ENCODE data around the gene CHST14. TPM values are rescaled to one million over a fixed set of nuclear protein-coding genes. Genes with fewer than 3 reads are reported as not detected.
"Not testable (repeated sequence)": the region's sequence is repeated elsewhere in the genome, so short reads cannot be mapped to it uniquely, and the experiment has no call there.

Gene CHST14
- total RNA-seq, 2 experiments from 2014 or later: 13.9 to 15.9 TPM

GRCh38 chr15:40444736-40445135 lies 26.0 kb upstream of the CHST14 start:
- no peaks in the 10 kb centered on the region for H3K9me3 Mint-ChIP-seq
- peaks cover 38% of the 10 kb centered on the region for H3K4me1 Mint-ChIP-seq
- no peak for DNase-seq
- ChIA-PET CTCF (interaction anchor here (1.2 kb wide), 1 partner anchor 124 kb away, joined by 3 read pairs; the partner anchor contains the start of gene RPUSD2), POLR2A (interaction anchor here (0.9 to 1.6 kb wide), 2 partner anchors 9 to 47 kb away, joined by 3 to 4 read pairs; no protein-coding TSS in a partner anchor)
- H3K27me3 Mint-ChIP-seq: peaks cover 19% of the 10 kb centered on the region
- no peak overlapping the region for H3K4me3 Mint-ChIP-seq
- H3K36me3 Mint-ChIP-seq (ENCODE audit: low read depth): peaks cover 11% of the 10 kb centered on the region
- H3K27ac Mint-ChIP-seq: no peak overlapping the region

- Mint-ChIP-seq H3K36me3 (ENCODE audit: low read depth) (peaks cover 11% of the 10 kb centered on the region), H3K9me3 (no peaks in the 10 kb centered on the region), H3K4me3 (no peak overlapping the region), H3K27ac (no peak overlapping the region), H3K27me3 (peaks cover 14% of the 10 kb centered on the region), H3K4me1 (peaks cover 34% of the 10 kb centered on the region)
- ChIA-PET CTCF (interaction anchor here (0.6 to 1.2 kb wide), 3 partner anchors 31 to 166 kb away, joined by 3 read pairs; no protein-coding TSS in a partner anchor), POLR2A (interaction anchor here (1.6 kb wide), 1 partner anchor 9 kb away, joined by 3 read pairs; no protein-coding TSS in a partner anchor)
- no peak for DNase-seq
Observed at GRCh38 chr15:40445421-40445922, 25.3 kb upstream of the CHST14 start.

- no peak overlapping the region for H3K4me3 Mint-ChIP-seq
- CTCF ChIA-PET: interaction anchor here (1.2 kb wide), 1 partner anchor 108 kb away, joined by 3 read pairs; no protein-coding TSS in a partner anchor
- H3K36me3 Mint-ChIP-seq (ENCODE audit: low read depth): peaks cover 11% of the 10 kb centered on the region
- peaks cover 14% of the 10 kb centered on the region for H3K27me3 Mint-ChIP-seq
- H3K9me3 Mint-ChIP-seq: no peaks in the 10 kb centered on the region
- DNase-seq: no peak
- POLR2A ChIA-PET: interaction anchor here (1.6 kb wide), 1 partner anchor 10 kb away, joined by 3 read pairs; no protein-coding TSS in a partner anchor
- H3K4me1 Mint-ChIP-seq: peaks cover 38% of the 10 kb centered on the region
- H3K27ac Mint-ChIP-seq: no peak overlapping the region
Observed at GRCh38 chr15:40446144-40446543, 24.6 kb upstream of the CHST14 start.

GRCh38 chr15:40448354-40448753 lies 22.4 kb upstream of the CHST14 start:
- Mint-ChIP-seq H3K9me3 (no peaks in the 10 kb centered on the region), H3K4me3 (no peak overlapping the region), H3K36me3 (ENCODE audit: low read depth) (peaks cover 2% of the 10 kb centered on the region), H3K27ac (no peak overlapping the region), H3K4me1 (peaks cover 48% of the 10 kb centered on the region), H3K27me3 (peaks cover 5% of the 10 kb centered on the region)
- CTCF ChIA-PET: no interaction called here
- no peak for DNase-seq
- POLR2A ChIA-PET: no interaction called here

- ChIA-PET CTCF (interaction anchor here (1.0 to 1.3 kb wide), 2 partner anchors 10 to 14 kb away, joined by 3 read pairs; no protein-coding TSS in a partner anchor), POLR2A (interaction anchor here (7.0 kb wide), 1 partner anchor 8 kb away, joined by 68 read pairs; the partner anchor contains the start of gene BAHD1)
- DNase-seq: no peak
- Mint-ChIP-seq H3K27ac (no peak overlapping the region), H3K4me1 (peaks cover 50% of the 10 kb centered on the region), H3K36me3 (ENCODE audit: low read depth) (peaks cover 2% of the 10 kb centered on the region), H3K27me3 (no peaks in the 10 kb centered on the region), H3K4me3 (no peak overlapping the region), H3K9me3 (no peaks in the 10 kb centered on the region)
Observed at GRCh38 chr15:40449275-40449674, 21.5 kb upstream of the CHST14 start.

DNA sequence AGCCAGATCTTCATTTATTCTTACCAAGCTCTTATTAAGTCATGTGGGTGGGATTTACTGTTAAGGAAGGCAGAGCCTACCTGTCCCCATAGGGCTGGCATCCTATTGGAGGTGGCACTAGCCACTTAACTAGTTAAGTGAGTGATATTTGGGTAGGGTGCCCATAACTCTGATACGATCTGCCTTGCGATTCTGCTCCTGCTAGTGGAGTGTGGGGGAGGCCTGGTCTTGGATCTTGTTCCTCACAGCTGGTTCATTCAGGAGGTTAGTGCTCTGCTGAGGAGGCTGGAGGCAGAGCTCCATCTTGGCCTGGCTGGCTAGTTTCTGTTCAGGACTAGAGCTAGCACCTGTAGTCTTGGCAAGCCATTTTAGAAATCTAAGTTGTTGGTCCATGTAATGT lies 20.7 kb upstream of the CHST14 start:
- no peak overlapping the region for H3K4me3 Mint-ChIP-seq
- no peak for DNase-seq
- H3K36me3 Mint-ChIP-seq (ENCODE audit: low read depth): peaks cover 2% of the 10 kb centered on the region
- POLR2A ChIA-PET: interaction anchor here (1.3 to 7.0 kb wide), 2 partner anchors 9 to 67 kb away, joined by 3 to 68 read pairs; partner anchors contain the start of genes BAHD1 and KNSTRN
- H3K27me3 Mint-ChIP-seq: no peaks in the 10 kb centered on the region
- CTCF ChIA-PET: interaction anchor here (1.0 to 1.4 kb wide), 4 partner anchors 9 to 55 kb away, joined by 3 to 4 read pairs (median 4); partner anchors contain the start of gene BAHD1
- H3K9me3 Mint-ChIP-seq: no peaks in the 10 kb centered on the region
- H3K4me1 Mint-ChIP-seq: peaks cover 53% of the 10 kb centered on the region
- no peak overlapping the region for H3K27ac Mint-ChIP-seq

- ChIA-PET CTCF (interaction anchor here (0.6 to 2.5 kb wide), 5 partner anchors 9 to 128 kb away, joined by 3 to 16 read pairs (median 3); partner anchors contain the start of genes BAHD1 and INAFM2), POLR2A (interaction anchor here (3.8 to 7.0 kb wide), 2 partner anchors 11 to 22 kb away, joined by 11 to 68 read pairs; partner anchors contain the start of gene BAHD1)
- Mint-ChIP-seq H3K27me3 (no peaks in the 10 kb centered on the region), H3K36me3 (ENCODE audit: low read depth) (peaks cover 2% of the 10 kb centered on the region), H3K4me1 (peaks cover 59% of the 10 kb centered on the region), H3K27ac (peak overlapping the region; percentile 85), H3K4me3 (no peak overlapping the region), H3K9me3 (no peaks in the 10 kb centered on the region)
- no peak for DNase-seq
Observed at GRCh38 chr15:40451527-40452158, 19.1 kb upstream of the CHST14 start.

DNA sequence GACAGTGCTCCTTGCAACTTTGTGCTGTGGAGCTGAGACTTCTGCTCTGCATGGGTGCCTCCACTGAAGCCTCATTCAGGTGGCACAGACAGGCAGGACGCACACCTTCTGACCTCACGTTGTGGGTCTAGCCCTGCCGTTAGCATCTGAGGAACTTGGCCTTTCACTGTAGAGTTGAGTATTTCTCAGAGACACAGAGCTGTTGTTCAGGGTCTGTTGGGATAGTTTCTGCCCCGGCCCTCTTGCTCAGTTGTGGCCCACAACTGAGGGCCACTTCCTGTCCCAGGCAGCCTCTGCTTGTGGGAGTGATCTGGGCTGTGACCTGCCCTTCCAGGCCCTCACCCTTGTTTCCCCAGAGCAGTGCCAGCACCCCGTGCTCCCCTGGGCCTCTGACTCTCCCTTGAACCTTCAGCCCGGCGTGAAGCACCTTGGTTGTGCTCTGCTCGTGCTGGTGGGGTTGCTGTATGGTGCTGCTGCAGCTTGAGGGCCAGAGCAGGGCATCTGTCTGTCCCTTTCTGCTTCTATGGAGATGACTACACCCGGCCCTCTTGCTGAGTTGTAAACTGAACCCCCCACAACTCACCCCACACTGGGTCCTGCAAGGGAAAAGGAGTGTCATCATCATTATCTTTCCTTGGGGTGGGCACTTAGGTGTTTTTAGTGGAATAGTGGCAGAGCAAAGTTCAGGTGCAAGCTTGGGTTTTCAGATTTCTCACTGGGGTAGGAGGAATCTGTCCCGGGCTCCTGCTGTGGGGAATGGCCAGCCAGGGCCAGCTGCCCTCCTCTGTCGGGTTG lies 18.3 kb upstream of the CHST14 start:
- POLR2A ChIA-PET: interaction anchor here (0.7 to 7.0 kb wide), 6 partner anchors 10 to 405 kb away, joined by 3 to 68 read pairs (median 7); partner anchors contain the start of genes BAHD1 and CHST14
- Mint-ChIP-seq H3K27ac (peak overlapping the region; percentile 85), H3K4me1 (peaks cover 60% of the 10 kb centered on the region), H3K4me3 (no peak overlapping the region), H3K27me3 (no peaks in the 10 kb centered on the region), H3K9me3 (no peaks in the 10 kb centered on the region), H3K36me3 (ENCODE audit: low read depth) (peaks cover 2% of the 10 kb centered on the region)
- peak; percentile 39 for DNase-seq
- CTCF ChIA-PET: interaction anchor here (0.6 to 2.5 kb wide), 8 partner anchors 10 to 137 kb away, joined by 3 to 16 read pairs (median 4); partner anchors contain the start of genes BAHD1 and INAFM2

GRCh38 chr15:40453941-40454340 lies 16.8 kb upstream of the CHST14 start:
- H3K27me3 Mint-ChIP-seq: not testable (repeated sequence)

DNA sequence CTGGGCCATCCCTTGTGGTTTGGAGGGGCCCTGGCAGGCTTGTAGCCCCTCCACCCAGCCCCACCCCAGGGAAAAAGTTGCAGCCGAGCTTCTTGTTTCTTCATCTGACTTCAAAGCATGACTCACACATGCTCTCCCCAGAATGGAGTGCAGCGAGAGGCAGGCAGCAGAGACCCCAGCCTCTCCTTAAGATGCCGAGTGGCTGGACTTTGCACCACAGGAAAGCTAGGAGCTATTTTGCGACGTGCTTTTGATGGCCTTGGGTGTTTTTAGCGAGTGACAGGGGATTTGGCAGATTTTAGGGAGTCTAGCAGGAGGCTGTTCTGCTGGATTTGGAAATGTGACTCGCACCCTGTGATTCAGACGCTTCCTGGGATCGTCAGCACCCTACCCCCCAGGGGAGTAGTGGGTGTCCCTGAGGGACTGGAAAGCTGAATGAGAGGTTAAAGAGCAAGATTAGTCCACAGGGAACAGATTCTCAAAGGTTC lies 15.8 kb upstream of the CHST14 start:
- CTCF ChIA-PET: interaction anchor here (1.0 to 1.3 kb wide), 3 partner anchors 14 to 135 kb away, joined by 3 to 6 read pairs (median 3); partner anchors contain the start of genes BAHD1 and IVD

More at GRCh38 chr15:40453941-40454340, 16.8 kb upstream of the CHST14 start:
- H3K4me1 Mint-ChIP-seq: peaks cover 59% of the 10 kb centered on the region
- CTCF ChIA-PET: interaction anchor here (1.0 to 2.3 kb wide), 6 partner anchors 11 to 175 kb away, joined by 3 to 8 read pairs (median 4); partner anchors contain the start of gene BAHD1
- H3K4me3 Mint-ChIP-seq: peak overlapping the region; percentile 49
- H3K27ac Mint-ChIP-seq: peak overlapping the region; percentile 85
- POLR2A ChIA-PET: interaction anchor here (1.0 to 7.0 kb wide), 6 partner anchors 9 to 115 kb away, joined by 3 to 68 read pairs (median 8); partner anchors contain the start of genes BAHD1, CHST14 and RPUSD2
- H3K36me3 Mint-ChIP-seq (ENCODE audit: low read depth); H3K9me3 Mint-ChIP-seq: not testable (repeated sequence)
- DNase-seq: peak; percentile 69

DNA sequence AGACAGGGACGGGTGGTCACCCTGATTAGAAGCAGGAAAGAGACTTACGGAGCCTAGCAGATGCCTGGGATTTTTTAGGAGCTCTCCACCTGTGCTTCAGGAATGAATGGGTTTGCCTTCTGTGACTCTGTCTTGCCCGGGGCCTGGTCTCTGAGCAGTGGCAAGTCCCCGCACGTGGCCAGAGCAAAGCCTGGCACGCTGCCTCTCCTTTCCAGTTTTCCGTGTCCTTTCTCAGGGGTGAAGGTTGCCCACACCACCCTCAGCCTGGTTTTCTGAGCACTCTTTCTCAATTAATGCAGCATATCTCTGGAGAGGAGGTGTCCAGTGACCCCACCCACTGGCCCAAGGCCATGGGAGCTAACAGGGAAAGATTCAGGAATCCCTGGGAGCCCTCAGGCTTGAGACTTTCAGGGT lies 14.5 kb upstream of the CHST14 start:
- H3K27me3 Mint-ChIP-seq: no peaks in the 10 kb centered on the region
- H3K36me3 Mint-ChIP-seq (ENCODE audit: low read depth): peaks cover 3% of the 10 kb centered on the region
- no peak overlapping the region for H3K4me3 Mint-ChIP-seq
- CTCF ChIA-PET: no interaction called here
- H3K27ac Mint-ChIP-seq: no peak overlapping the region
- no peaks in the 10 kb centered on the region for H3K9me3 Mint-ChIP-seq
- peaks cover 50% of the 10 kb centered on the region for H3K4me1 Mint-ChIP-seq
- no peak for DNase-seq
- POLR2A ChIA-PET: interaction anchor here (1.2 to 1.3 kb wide), 2 partner anchors 14 to 17 kb away, joined by 5 read pairs; no protein-coding TSS in a partner anchor

More for the DNA sequence above, 15.8 kb upstream of the CHST14 start:
- Mint-ChIP-seq H3K36me3 (ENCODE audit: low read depth) (peaks cover 3% of the 10 kb centered on the region), H3K4me1 (peaks cover 56% of the 10 kb centered on the region), H3K27me3 (no peaks in the 10 kb centered on the region), H3K9me3 (no peaks in the 10 kb centered on the region), H3K4me3 (no peak overlapping the region), H3K27ac (peak overlapping the region; percentile 85)
- no peak for DNase-seq
- POLR2A ChIA-PET: interaction anchor here (1.0 to 7.0 kb wide), 6 partner anchors 8 to 114 kb away, joined by 3 to 68 read pairs (median 8); partner anchors contain the start of genes BAHD1, CHST14 and RPUSD2

DNA sequence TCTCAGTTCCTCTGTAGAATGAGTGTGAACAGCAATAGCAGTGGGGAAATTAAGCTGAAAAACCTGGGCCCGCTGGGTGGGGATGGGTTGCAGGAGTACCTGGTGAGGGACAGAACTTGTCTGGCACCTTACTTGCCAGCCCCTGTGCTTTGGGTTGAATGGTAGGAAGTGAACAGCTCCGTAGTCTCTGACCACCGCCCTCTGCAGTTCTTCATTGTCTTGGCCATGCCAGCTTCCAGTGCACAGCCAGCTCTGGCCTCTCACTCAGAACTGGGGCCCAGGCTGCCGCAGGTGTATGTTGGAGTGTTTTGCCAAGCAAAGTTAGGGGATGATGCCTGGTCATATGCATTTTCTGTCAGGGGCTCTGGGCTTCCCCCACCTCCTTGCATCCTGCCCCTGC lies 14.0 kb upstream of the CHST14 start:
- DNase-seq: no peak
- Mint-ChIP-seq H3K27me3 (no peaks in the 10 kb centered on the region), H3K4me3 (no peak overlapping the region), H3K4me1 (peaks cover 46% of the 10 kb centered on the region), H3K36me3 (ENCODE audit: low read depth) (peaks cover 3% of the 10 kb centered on the region), H3K9me3 (no peaks in the 10 kb centered on the region), H3K27ac (no peak overlapping the region)
- POLR2A ChIA-PET: interaction anchor here (1.2 to 1.3 kb wide), 3 partner anchors 13 to 17 kb away, joined by 3 to 5 read pairs (median 5); no protein-coding TSS in a partner anchor
- CTCF ChIA-PET: interaction anchor here (1.0 kb wide), 1 partner anchor 63 kb away, joined by 3 read pairs; no protein-coding TSS in a partner anchor
